Epithelial cell of esophagus (primary cell): Measurements from ENCODE around the gene PRDM16.

ENCODE experiments used
- DNase-seq: peaks from one replicate; pipeline ENCODE4 v3.0.0; 2010; ENCODE audit warnings: low read depth
- H3K4me3 ChIP-seq: 2 replicates; pipeline ENCODE4 v1.5.1; 2011; ENCODE audit warnings: mild to moderate bottlenecking, low read length, control low read depth
- CTCF ChIP-seq: IDR thresholded peaks from 2 replicates; pipeline ENCODE4 v1.5.1; 2011; ENCODE audit warnings: low read depth, mild to moderate bottlenecking, low read length, control low read depth, inconsistent platforms; ENCODE audit not compliant: insufficient read depth; ENCODE audit errors: missing control alignments

Gene PRDM16

GRCh38 chr1:3049905-3050304 is 19.1 kb upstream of the PRDM16 start:
- no peak for TF ChIP-seq CTCF
- DNase-seq: no peak

DNA sequence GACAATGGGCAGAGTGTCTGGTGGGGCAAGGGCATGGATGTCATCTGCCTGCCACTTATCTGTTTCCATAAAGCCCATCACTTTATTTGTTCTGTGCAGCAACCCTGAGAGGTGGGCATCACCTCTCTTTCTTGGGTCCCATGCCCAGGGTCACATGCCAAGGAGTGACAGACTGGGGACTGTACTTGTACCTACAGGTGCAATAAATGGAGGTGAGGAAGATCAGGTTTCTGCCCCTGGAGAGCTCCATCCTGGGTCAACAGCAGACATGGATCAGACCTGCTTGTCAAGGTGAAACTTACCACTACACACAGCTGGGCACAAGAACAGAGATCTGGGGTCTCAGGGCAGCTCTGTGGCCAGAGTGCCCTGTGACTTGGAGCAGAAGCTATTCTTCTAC is 18.4 kb upstream of the PRDM16 start:
- DNase-seq: no peak
- TF ChIP-seq CTCF: no peak
- H3K4me3 ChIP-seq: no peak overlapping the region

More at GRCh38 chr1:3049905-3050304, 19.1 kb upstream of the PRDM16 start:
- no peak overlapping the region for H3K4me3 ChIP-seq

GRCh38 chr1:3051270-3052268 is 17.4 kb upstream of the PRDM16 start:
- no peak for DNase-seq
- TF ChIP-seq CTCF: no peak
- no peak overlapping the region for H3K4me3 ChIP-seq

DNA sequence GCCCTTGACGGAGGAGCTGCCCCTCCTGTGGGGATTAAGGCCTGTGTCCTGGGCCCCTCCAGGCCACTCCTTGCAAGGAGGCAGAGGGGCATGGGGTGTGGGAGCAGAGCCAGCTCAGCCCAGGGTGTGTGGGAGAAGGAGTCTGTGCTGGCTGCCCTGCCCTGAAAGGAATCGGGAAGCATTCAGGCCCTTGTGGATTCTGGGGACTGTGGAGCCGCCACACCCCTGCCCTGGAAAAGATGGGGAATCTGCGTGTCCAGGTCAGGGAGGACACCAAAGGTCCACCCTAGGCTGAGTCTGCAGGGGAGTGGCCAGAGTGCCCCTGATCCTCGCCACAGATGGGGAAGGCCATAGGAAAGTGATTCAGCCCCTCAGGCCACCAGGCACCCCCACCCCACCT is 16.5 kb upstream of the PRDM16 start:
- H3K4me3 ChIP-seq: no peak overlapping the region
- no peak for TF ChIP-seq CTCF
- DNase-seq: no peak

- no peak overlapping the region for H3K4me3 ChIP-seq
- DNase-seq: no peak
- no peak for TF ChIP-seq CTCF
These were observed 15.5 kb upstream of the PRDM16 start for GRCh38 chr1:3053366-3053980.

DNA sequence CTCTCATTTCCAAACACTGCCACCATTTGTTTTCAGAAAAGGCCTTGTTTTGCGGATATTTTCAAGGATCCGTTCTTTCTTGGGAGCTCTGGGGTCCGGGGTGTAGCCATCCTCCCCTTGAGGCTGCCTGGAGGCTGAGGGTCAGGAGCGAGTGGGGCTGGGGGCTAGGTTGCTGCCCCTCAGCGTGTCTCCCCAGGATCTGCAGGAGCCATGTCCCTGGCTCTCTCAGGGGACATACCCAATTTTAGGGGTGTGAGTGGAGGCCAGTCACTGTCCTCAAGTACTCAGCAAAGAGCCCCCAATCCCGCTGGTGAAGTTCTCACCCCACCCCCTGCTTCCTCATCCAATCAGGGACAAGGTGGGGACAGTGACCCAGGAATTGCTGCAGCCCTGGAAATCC is 15.0 kb upstream of the PRDM16 start:
- no peak for DNase-seq
- H3K4me3 ChIP-seq: no peak overlapping the region
- no peak for TF ChIP-seq CTCF
